PFSK-1 (cell line): ENCODE results near the gene SCN2B.

Experiments used
- FOXP2 ChIP-seq: optimal IDR thresholded peaks from 2 replicates; pipeline ENCODE3; 2011; ENCODE audit warnings: borderline replicate concordance, control low read depth, inconsistent platforms; ENCODE audit not compliant: insufficient read depth; ENCODE audit errors: extremely low read length, extremely low read depth
- POLR2AphosphoS5 ChIP-seq: IDR thresholded peaks from 2 replicates; pipeline ENCODE4 v1.6.1; 2012; ENCODE audit warnings: low read depth, mild to moderate bottlenecking, control low read depth, low read length, moderate library complexity
- SIN3A ChIP-seq: IDR thresholded peaks from 2 replicates; pipeline ENCODE4 v1.6.1; 2012; ENCODE audit warnings: mild to moderate bottlenecking, low read length, moderate library complexity, borderline replicate concordance; ENCODE audit not compliant: insufficient read depth
- TAF1 ChIP-seq: IDR thresholded peaks from 2 replicates; pipeline ENCODE4 v1.6.1; 2012; ENCODE audit warnings: low read length, control low read depth, borderline replicate concordance; ENCODE audit not compliant: insufficient read depth
- TF ChIP-seq, protein P1 (sequence below), 2 experiments: IDR thresholded peaks; 2 replicates each; pipeline versions ENCODE4 v1.6.1 to v1.8.0; 2011 to 2012; ENCODE audit warnings: low read depth in 2 of 2, low read length in 2 of 2, control low read depth in 1 of 2, inconsistent platforms in 1 of 2, mild to moderate bottlenecking in 1 of 2, moderate library complexity in 1 of 2; ENCODE audit not compliant: insufficient read depth in 1 of 2

The SCN2B gene

DNA sequence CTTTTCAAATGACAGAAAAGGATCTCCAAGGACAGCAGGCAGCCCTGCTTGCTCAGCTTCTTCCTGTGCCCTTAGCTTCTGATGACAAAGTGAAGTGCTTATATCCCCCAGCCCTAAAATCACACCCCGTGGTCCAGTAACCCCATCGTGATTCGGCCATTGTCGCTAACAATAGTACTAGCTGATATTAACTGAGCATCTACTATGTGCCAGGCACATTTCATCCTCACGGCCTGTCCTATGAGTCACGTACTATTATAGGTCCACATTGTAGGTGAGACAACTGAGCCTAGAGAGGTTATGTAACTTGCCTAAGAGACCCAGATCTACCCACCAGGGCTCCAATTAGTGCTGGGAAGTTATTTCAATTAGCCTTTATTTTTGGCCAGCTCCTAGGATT lies 29.9 kb downstream of the SCN2B start:
- TF ChIP-seq TAF1 (no peak), SIN3A (no peak), POLR2AphosphoS5 (no peak), FOXP2 (no peak)
- TF ChIP-seq, protein P1, sequence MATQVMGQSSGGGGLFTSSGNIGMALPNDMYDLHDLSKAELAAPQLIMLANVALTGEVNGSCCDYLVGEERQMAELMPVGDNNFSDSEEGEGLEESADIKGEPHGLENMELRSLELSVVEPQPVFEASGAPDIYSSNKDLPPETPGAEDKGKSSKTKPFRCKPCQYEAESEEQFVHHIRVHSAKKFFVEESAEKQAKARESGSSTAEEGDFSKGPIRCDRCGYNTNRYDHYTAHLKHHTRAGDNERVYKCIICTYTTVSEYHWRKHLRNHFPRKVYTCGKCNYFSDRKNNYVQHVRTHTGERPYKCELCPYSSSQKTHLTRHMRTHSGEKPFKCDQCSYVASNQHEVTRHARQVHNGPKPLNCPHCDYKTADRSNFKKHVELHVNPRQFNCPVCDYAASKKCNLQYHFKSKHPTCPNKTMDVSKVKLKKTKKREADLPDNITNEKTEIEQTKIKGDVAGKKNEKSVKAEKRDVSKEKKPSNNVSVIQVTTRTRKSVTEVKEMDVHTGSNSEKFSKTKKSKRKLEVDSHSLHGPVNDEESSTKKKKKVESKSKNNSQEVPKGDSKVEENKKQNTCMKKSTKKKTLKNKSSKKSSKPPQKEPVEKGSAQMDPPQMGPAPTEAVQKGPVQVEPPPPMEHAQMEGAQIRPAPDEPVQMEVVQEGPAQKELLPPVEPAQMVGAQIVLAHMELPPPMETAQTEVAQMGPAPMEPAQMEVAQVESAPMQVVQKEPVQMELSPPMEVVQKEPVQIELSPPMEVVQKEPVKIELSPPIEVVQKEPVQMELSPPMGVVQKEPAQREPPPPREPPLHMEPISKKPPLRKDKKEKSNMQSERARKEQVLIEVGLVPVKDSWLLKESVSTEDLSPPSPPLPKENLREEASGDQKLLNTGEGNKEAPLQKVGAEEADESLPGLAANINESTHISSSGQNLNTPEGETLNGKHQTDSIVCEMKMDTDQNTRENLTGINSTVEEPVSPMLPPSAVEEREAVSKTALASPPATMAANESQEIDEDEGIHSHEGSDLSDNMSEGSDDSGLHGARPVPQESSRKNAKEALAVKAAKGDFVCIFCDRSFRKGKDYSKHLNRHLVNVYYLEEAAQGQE (IDR thresholded peaks at IDR 0.05; ENCODE audit: insufficient read depth in 1 of 2, low read depth in 2 of 2, low read length in 2 of 2): no peak

DNA sequence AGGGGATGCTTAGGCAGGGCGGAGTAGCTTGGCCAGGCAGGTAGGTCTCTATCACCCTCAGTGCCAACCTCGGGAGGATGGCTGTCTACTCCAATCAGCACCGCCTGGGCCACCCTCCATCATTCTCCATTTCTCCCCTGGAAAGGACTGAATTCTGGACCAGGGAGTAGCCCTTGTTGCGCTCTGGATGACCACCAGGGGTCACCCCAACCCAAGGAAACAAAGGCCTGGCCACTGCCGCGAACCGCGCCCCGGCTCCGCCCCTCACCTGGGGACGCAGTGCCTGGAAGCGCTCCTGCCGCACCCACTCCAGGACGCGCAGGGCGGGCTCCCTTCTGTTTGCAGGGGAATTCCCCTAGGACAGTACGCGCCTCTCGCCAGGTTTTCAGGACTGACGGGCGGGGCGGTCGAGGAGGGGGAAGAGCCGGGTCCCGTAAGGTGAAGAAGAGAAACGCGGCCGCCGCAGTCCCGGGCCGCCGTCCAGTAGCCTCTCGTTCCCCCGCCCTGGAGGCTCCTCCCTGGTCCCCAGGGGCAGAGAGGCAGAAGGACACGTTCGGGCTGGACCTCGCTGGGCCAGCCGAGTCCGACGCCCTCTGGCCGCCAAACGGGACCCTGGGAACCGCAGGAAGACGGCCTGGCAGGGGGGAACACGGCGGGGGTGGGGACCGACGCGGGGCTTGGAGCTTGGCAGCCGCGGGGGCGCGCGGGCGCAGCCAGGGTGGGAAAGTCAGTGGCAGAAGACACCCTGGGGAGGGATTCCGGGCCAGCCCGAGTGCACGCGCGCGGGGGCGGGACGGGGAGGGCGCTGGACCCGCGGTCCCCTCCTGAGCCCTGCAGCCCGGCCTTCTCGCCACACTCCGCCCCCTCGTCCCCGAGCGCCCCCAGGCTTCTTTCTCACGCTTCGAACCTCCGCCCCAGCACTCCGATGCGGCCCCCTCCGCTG lies 30.9 kb downstream of the SCN2B start:
- TF ChIP-seq FOXP2 (peak; percentile 71), TAF1 (no peak), SIN3A (peak; percentile 36; the same call in 1 of the 2 replicates), POLR2AphosphoS5 (no peak)
- TF ChIP-seq, protein P1 (IDR thresholded peaks at IDR 0.05; ENCODE audit: insufficient read depth in 1 of 2, low read depth in 2 of 2, low read length in 2 of 2): no peak

DNA sequence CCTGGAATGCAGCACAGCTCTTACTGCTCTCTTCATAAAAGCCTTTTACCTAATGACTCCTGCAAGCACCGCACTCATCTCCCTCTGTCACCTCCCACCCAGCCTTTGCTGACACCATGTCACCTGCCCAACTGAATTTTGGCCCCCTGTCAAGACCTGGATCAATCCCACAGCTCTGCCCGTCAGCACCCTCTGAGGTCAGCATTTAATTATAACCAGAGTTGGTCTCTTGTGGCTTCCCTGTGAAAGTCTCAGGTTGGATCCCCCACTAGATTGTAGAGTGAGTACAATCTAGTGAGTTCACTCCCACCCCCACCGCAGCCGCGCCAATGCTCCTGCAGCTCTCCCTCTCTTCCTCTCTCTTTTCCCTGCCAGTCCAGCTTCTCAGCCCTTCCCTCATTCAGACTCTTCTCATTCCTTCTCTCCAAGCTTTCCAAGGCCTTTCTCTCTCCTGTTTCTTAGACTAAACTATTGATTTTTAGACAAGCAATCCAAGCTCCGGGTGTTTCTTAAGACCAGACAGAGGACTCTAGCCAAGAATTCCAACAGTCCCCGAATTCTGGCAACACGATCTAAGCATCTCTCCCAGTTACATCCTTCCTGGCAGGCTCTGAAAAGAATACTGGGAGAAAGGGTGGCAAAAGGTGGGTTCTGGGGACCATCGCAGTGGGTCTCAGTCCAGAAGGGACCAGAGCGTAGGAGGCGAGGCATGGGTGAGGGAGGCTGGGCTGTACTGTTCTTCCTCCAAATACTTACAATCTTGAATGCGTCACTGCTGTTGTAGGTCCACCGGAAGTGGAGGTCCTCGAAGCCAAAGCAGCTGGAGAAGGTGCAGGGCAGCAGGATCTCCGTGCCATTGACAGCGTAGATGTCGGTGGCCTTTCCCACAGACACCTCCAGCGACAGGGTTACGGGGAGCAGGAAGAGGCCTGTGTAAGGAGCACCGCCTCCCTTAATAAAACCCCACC lies 31.9 kb downstream of the SCN2B start:
- no peak for TF ChIP-seq POLR2AphosphoS5
- no peak for TF ChIP-seq SIN3A
- TF ChIP-seq FOXP2: no peak
- TF ChIP-seq, protein P1 (IDR thresholded peaks at IDR 0.05; ENCODE audit: insufficient read depth in 1 of 2, low read depth in 2 of 2, low read length in 2 of 2): no peak
- no peak for TF ChIP-seq TAF1

DNA sequence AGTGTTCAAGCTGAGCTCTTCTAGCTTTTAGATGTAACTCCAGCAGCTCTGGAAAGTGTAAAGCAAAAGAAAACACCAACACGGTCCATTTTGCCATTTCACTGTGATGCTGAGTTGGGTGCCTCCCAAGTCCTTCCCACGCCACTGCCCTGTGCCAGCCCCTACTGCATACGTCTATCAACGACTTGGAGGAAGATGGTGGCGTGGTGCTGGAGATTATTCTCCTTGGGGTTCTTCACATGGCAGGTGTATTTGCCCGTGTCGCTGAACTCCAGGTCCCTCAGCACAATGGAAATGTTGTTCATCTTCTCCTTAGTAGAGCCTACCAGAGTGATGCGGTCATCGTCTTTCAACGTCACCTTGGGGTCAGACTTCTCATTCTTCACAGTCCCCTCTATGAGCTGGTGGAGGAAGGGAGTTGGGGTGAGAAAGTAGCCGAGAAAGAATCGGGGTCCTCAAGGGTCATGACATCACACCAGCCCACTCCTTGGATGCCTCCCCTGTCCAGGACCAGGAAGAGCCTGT lies 32.7 kb downstream of the SCN2B start:
- TF ChIP-seq TAF1 (no peak), POLR2AphosphoS5 (no peak), SIN3A (no peak), FOXP2 (no peak)
- TF ChIP-seq, protein P1 (IDR thresholded peaks at IDR 0.05; ENCODE audit: insufficient read depth in 1 of 2, low read depth in 2 of 2, low read length in 2 of 2): no peak
